Activated CD8-positive, alpha-beta memory T cell treated with anti-CD3 and anti-CD28 coated beads for 24 hours (primary cell): Measurements from ENCODE around the gene NCKAP5.
"Not testable (repeated sequence)": the region's sequence is repeated elsewhere in the genome, so short reads cannot be mapped to it uniquely, and the experiment has no call there.

ENCODE experiments used
- DNase-seq: peaks from one replicate; pipeline ENCODE4 v3.0.0-alpha.2; 2020

NCKAP5 gene

GRCh38 chr2:133492719-133493380 lies 75.4 kb downstream of the NCKAP5 start:
- no peak for DNase-seq

GRCh38 chr2:133490411-133490980 lies 77.8 kb downstream of the NCKAP5 start:
- no peak for DNase-seq

- DNase-seq = no peak
These were observed 78.4 kb downstream of the NCKAP5 start for GRCh38 chr2:133489641-133490410.

GRCh38 chr2:133489146-133489545 lies 79.1 kb downstream of the NCKAP5 start:
- no peak for DNase-seq

- no peak for DNase-seq
These were observed 81.5 kb downstream of the NCKAP5 start for GRCh38 chr2:133486771-133487191.

GRCh38 chr2:133485868-133486267 lies 82.4 kb downstream of the NCKAP5 start:
- DNase-seq = no peak

- DNase-seq = no peak
These were observed 83.5 kb downstream of the NCKAP5 start for GRCh38 chr2:133484784-133485183.

GRCh38 chr2:133484106-133484505 lies 84.2 kb downstream of the NCKAP5 start:
- no peak for DNase-seq

GRCh38 chr2:133483181-133483580 lies 85.1 kb downstream of the NCKAP5 start:
- DNase-seq = no peak

GRCh38 chr2:133480707-133481429 lies 87.4 kb downstream of the NCKAP5 start:
- no peak for DNase-seq

- no peak for DNase-seq
These were observed 90.7 kb downstream of the NCKAP5 start for GRCh38 chr2:133477616-133477990.

GRCh38 chr2:133476931-133477615 lies 91.2 kb downstream of the NCKAP5 start:
- no peak for DNase-seq

- no peak for DNase-seq
These were observed 92.0 kb downstream of the NCKAP5 start for GRCh38 chr2:133476286-133476685.

- DNase-seq = no peak
These were observed 92.7 kb downstream of the NCKAP5 start for GRCh38 chr2:133475610-133476009.

GRCh38 chr2:133470446-133470845 lies 97.8 kb downstream of the NCKAP5 start:
- DNase-seq = not testable (repeated sequence)

GRCh38 chr2:133462811-133463210 lies 105.5 kb downstream of the NCKAP5 start:
- DNase-seq = no peak

- no peak for DNase-seq
These were observed 106.8 kb downstream of the NCKAP5 start for GRCh38 chr2:133461484-133461883.

- DNase-seq = no peak
These were observed 108.7 kb downstream of the NCKAP5 start for GRCh38 chr2:133459590-133459989.

GRCh38 chr2:133458280-133458679 lies 110.0 kb downstream of the NCKAP5 start:
- no peak for DNase-seq

GRCh38 chr2:133457861-133458260 lies 110.4 kb downstream of the NCKAP5 start:
- DNase-seq = no peak

GRCh38 chr2:133456971-133457370 lies 111.3 kb downstream of the NCKAP5 start:
- no peak for DNase-seq

- DNase-seq = no peak
These were observed 112.1 kb downstream of the NCKAP5 start for GRCh38 chr2:133456156-133456555.

- DNase-seq = no peak
These were observed 115.2 kb downstream of the NCKAP5 start for GRCh38 chr2:133453032-133453431.
